Limb (tissue), 2 donors: ENCODE data around the gene CCDC187.
"Not testable (repeated sequence)": the region's sequence is repeated elsewhere in the genome, so short reads cannot be mapped to it uniquely, and the experiment has no call there.

Source experiments
- DNase-seq, 2 donors: peaks; one replicate each; pipeline ENCODE4 v3.0.0-alpha.2; 2016; ENCODE audit errors: extremely low spot score in 2 of 2

CCDC187 gene

DNA sequence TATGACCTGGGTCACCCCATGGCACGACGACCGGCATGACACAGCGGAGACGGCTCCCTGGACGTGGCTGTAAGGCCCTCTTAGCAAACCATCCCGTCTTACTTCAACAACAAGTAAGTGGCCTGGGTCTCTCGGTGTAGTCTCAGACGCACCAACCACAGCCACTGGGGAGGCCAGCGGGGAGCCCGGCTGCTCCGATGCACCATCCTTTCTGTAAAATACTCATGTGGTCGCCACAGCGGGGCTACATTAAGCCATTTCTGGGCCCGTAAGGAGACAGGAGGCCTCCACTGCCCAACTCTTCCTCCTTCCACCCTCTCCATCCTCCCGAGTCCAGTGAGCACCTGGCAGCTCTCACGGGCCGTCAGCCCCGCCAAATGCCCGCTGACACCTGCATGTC, 63.0 kb downstream of the CCDC187 start:
- no peak for DNase-seq

DNA sequence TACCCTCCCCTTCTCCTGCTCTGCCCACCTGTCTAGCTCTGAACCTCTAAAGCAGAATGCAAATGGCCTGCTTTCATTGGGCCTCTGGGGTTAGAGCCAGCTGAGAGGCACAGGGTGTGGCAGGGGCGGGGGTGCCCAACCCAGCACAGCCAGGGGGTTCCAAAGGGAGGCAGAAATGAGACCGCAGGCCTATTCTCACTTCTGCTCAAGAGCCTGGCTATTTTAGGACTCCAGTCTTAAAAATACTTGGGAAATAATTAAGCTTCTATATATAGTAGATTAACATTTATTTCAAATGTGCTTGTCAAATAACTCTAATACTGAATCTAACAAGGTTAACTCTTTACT, 63.9 kb downstream of the CCDC187 start:
- DNase-seq, result no peak

DNA sequence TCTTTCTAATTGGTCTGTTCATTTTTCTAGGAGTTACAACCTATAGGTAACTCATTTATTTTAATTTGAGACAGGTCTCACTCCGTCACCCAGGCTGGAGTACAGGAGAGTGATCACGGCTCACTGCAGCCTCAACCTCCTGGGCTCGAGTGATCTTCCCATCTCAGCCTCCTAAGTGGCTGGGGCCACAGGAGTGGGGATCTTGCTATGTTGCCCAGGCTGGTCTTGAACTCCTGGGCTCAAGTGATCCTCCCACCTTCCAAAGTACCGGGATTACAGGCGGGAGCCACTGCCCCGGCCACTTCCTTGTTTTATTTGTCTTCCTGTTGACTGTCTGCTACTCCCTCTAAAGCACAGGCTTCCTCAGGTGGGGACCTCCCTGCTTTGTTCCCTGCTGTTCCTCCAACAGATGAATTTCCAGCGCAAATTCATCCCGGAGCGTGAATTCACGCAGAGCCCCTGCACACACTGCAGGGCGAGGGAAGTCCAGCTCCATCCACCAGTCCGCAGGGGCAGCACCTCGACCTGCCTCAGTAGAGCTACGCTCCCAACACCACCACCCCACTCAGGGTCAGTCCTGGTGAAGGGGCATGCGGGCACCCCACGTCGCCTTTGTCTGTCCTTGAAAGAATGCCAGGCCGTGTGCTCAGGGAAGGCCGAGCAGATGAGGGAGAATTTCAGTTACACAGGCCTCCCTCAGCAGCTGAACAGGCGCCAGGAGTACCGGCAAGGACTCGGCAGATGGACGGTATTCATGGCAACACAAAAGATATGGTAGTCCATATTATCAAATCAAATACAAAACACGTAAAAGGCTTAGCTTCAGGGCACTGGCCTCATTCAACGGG, 64.5 kb downstream of the CCDC187 start:
- no peak for DNase-seq

DNA sequence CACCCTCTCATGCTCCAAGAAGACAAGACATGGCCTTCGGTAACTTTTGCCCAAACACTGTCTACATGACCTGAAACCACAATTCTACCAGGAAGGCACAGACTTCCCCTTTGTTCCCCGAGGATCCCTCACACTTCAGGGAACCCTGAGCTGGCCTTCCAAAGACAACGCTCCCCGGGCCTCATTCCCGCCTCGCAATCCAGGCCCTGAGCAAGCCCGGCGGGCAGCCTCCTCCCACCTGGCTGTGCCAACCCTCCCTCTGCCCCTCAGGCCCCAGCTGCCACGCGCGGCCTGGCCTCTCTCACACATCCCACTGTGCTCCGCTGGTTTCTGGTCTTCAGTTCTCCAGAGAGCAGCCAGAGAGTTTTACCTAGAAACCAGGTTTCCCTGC, 65.6 kb downstream of the CCDC187 start:
- DNase-seq, result no peak

DNA sequence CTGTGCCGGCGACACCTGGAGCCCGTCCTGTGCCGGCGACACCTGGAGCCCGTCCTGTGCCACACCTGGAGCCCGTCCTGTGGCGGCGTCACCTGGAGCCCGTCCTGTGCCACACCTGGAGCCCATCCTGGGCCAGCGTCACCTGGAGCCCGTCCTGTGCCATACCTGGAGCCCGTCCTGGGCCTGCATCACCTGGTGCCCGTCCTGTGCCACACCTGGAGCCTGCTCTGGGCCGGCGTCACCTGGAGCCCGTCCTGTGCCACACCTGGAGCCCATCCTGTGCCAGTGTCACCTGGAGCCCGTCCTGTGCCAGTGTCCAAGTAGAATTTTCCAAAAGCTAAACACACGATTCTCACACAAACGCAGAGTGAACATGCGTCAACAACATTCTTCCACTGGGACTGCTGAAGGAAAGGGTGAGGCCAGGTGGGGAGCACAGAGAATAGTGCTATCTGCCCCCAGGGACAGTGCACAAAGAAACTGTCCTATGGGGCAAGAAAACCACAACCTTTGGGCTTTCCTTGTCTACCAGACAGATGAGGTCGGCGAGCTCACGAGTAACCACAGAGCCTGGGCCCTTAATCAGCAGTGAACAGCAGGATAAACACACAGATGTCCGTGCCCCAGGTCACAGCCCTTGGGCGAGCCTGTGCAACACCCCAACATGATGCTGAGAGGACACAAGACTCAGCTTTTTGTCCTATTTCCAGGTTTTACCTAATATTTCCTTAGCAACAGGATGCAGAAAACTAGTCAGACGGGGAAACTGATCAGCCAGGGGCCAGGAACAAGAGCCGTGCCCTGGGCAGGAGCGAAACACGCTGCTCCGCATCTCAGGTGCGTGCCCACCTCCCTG, 66.2 kb downstream of the CCDC187 start:
- no peak for DNase-seq

DNA sequence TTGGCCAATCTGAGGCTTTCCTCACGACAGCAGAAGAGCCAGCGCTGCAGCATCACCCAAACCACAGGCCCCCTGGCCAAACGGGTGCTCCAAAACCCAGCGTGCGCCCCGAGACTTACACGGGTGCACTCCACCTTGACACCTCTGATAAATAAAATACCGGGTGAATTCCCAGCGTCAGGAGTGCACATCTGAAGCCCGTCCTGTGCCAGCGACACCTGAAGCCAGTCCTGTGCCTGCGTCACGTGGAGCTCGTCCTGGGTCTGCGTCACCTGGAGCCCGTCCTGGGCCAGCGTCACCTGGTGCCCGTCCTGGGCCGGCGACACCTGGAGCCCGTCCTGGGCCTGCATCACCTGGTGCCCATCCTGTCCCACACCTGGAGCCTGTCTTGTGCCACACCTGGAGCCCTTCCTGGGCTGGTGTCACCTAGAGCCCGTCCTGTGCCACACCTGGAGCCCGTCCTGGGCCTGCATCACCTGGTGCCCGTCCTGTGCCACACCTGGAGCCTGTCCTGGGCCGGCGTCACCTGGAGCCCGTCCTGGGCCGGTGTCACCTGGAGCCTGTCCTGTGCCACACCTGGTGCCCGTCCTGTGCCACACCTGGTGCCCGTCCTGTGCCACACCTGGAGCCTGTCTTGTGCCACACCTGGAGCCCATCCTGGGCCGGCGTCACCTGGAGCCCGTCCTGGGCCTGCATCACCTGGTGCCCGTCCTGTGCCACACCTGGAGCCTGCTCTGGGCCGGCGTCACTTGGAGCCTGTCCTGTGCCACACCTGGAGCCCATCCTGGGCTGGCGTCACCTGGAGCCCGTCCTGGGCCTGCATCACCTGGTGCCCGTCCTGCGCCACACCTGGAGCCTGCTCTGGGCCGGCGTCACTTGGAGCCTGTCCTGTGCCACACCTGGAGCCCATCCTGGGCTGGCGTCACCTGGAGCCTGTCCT, 67.2 kb downstream of the CCDC187 start:
- not testable (repeated sequence) for DNase-seq

DNA sequence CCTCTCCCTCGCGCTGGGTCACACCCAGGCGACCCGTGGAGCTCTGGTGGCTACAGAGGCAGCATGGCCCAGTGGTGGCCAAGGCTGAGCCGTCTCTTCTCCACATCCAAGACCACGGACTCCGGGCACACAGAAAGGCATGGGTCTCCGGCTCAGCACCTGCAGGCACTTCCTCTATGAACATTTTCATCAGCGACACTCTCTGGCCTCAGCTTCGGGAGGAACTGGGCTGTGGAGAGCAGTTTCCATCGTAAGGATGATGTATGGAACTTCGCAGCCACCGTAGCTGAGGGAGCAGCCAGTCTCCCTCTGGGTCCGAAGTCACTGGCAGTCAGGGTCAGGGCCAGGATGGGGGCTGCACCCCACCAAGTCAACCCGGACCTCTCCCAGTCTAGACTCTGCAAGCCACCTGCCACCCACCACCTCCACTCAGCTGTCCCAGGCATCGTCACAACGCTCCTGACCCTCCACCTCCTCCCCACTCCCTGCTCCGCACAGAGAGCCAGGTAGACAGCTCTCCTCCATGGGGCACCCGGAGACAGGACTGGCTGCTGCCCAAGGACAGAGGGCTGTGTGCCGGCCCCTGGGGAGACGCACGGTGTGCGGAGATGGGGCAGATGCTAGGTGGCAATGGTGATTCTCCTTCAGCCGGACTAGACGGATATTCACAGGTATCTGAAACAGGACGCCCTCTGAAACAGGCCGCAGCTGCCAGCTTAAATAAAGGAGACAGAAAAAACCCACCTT, 68.0 kb downstream of the CCDC187 start:
- no peak for DNase-seq

DNA sequence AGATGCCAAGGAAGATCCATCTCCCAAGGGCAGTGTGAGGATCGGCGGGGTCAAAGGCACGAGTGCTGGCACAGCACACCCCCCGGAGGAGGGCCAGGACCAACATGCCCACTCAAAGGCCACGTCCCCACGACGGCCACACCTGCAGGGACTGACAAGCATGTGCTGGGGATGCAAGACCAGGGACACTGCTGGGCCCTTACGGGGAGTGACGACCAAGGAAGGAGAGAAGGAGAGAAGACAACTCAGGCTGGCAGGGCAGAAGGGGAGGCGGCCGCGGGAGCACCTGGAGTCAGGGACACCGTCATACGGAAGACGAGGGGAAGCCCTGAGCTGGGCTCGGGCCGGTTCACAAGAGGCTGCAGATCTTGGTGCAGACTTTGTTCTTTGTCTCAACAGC, 68.7 kb downstream of the CCDC187 start:
- DNase-seq, result no peak

DNA sequence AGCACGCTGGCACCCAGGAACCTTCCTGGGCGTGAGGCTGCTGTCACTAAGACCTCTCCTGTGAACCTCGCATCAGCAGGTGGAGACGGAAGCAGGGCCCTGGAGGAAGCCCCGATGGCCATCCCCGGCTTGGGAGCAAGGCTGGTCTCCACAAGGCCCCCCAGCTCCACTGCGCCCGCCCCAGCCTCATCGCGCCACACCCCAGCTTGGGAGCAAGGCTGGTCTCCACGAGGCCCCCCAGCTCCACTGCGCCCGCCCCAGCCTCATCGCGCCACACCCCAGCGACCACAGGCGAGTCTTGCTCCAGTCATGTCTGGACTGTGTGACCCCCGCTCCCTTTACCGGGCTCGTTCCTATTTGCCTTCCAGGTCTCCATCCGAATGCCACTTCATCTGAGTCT, 69.3 kb downstream of the CCDC187 start:
- no peak for DNase-seq

DNA sequence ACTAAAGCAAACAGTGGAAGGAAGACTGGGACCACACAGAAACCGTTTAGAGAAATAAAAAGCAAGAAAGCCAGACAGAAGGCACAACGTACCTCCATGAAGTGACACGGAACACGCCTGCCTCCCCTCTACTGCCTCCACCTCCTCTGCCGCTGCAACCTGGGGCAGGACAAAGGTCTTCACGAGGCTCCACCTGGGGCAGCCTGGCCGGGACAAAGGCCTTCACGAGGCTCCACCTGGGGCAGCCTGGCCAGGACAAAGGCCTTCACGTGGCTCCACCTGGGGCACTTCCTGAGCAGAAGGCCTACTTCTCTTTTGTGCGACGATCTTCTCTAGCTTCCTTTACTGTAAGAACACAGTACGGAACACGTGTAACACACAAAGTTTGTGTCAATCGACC, 70.0 kb downstream of the CCDC187 start:
- no peak for DNase-seq

DNA sequence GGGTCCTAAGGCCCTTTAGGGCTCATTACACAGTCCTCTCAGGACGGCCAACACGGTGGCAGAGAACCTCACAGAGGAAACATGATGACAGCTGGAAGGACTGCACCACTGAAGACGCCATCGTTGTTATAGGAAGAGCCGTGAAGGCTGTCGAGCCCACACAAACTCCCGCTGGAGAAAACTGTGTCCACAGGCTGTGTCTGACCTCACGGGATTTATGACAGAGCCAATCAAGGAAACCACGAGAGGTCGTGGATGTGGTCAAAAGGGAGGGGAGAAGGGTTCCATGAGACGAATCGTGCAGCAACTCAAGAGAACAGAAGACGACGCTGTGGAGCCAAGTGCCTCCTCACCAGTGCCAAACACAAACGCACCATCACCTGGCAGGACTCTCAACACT, 70.5 kb downstream of the CCDC187 start:
- DNase-seq, result no peak

DNA sequence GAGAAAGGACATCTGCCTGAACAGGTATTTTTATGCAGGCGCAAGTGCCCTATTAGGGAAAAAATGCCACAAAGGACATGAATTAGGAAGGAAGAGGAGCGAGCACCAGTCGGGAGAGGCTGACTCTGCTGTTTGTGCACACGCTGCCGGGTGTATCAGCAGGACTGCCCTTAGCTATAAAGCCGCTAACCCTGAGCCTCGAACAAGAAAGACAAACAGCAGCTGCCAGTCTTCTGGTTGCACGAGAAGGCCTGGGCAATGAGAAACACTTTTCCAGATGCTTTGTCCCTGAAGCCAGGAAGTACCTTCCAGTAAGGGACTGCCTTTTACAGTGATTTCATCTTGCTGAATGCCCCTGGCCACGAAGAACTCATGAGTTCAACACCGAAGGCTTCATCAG, 70.9 kb downstream of the CCDC187 start:
- DNase-seq, result no peak

DNA sequence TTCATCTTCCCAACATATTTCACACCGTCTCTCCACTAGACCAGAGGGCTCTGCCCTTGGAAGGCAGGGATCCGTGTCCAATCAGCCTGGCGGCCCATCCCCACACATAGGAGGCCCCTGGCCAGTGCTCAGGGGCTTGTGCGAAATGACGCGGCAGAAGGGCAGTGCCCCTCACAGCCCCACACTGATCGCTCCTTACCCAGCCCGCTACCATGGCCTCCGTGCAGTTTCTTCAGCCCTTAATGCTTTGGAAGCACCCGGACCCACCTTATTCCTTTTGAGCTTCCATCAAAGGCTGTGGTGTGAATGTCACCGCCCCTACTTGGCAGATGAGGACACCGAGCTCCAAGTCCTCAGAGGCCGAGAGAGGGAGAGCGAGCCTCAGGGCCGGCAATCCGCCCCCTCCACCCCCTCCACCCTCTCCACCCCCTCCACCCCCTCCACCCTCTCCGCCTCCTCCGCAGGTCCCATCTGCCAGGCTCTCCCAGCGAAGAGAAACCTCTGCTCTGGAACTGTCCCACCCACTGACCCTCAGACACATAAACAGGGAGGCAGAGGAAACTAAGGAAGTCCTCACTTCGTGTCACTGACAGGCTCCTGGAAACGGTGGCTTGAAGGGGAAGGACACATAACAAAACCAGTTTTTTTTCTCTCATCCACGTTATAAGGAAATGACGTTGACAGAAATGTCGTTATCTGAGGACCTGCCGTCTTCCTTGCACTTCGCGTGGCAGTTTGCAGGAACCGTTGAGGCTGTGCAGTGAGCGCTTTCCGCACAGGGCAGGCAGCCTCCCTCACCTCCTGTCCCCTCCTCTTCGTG, 72.2 kb downstream of the CCDC187 start:
- no peak for DNase-seq

DNA sequence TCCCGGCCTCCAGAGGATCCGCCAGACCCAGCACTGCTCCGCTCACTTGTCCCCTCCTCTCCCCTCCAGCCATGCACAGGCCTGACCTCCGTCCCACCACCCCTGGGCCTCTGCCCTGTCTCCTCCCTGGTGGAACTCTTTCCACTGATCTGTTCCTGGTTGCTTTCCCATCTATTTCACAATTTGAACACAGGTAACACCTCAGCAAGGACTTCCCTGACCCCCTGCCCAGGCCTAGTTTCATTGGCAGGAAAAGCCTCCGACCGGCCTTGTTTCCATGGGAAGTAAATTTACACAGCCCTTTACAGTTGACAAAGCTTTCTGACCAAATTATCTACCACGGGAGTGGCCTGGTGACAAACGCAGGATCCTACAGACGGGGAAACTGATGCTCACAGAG, 73.1 kb downstream of the CCDC187 start:
- DNase-seq, result no peak

DNA sequence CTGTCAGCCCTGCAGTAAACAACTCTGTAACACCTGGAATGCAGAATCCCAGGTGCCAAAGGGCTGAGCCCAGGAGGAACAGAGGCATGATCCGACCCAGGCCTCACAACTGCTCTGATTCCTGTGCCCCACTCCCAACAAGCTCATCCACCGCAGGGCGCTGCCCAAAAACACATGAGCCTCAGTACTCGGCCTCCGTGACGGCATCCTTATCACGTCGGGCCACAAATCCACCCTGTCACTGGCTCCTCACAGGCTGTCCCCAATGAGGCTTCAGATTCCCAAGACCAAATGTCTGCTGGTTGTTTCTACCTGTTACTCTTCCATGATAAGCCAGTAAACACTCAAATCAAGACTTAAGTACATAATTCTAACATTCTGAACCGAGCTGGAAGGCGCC, 73.5 kb downstream of the CCDC187 start:
- no peak for DNase-seq

DNA sequence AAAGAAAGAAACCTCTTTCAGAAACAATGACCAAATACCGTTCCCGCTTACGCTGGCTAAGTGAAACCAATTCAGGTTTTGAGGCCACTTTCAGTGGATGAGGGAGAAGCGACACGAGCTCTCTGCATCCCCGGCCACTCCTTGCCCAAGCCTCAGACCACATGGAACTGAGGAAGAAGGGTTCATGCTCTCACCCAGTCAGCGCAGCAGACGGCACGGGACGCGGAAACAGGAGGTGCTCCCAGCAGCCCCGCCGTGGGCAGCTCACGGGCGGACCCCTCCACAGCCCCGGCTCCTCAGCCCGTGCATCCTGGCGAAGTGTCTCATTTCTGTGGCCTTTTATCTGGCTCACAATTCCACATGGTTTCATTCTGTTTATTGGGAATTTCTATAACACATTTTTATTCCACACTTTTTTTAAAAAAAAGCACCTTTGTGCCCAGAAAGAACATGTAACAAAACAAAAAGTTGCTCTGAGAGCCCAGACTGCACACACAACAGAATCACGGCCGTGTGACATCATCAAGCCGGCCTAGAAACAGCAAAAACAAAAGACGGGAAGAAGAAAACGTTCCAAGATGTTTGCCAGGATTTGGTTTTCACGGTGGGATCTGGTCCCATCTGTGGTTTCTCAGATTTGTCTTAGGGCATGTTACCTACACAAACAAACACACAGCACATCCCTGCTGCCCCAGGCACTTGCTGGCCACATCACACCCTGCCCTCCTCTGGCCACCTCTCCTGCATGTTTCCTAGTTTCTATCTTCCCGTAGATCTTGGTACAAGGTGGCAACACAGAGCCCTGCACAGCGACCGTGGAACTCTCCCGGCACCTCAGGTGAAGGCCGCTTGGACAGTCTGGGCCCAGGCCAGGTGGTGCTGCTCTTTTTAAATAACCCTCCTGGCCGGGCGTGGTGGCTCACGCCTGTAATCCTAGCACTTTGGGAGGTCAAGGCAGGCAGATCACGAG, 74.5 kb downstream of the CCDC187 start:
- DNase-seq, result no peak

DNA sequence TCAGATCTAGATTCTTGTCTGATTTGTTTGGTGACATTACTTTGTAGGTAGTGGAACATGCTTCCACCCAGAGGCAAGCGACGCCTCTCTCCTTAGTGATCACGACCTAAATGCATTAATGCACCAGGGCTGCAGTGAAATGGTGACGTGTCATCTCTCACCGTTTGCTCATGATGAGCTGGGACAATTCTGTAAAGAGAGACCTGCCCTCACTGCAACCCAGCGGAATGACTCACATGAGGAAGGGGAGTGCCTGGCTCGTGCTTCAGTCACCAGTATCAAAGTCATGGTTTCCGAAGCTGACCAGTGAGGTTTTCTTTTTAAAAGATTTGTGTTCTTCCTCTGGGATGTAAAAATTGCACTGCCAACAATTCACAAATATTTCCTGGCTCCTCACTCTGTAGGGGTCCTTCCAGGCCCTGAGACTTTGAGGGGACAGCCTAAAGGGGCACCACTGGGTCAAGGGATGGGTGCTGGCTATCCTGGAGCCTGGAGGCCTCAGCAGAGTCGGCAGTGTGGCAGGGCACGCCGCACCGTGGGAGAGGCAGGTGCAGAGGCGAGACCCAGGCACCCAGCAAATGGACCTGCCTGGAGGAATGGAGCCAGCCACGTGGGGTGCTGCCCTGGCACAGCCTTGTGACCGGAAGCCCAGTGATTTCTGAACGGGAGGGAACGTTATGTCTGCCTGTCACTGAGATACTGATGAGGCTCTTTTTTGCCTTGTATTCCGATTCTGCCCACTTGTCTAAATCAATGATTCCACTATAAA, 75.6 kb downstream of the CCDC187 start:
- DNase-seq, result no peak
